HG02981 (cell line): ENCODE measurements around the gene ACP4.
"Not testable (repeated sequence)": the region's sequence is repeated elsewhere in the genome, so short reads cannot be mapped to it uniquely, and the experiment has no call there.

Experiments
- ATAC-seq: cut with Tn5 transposase; IDR thresholded peaks from one replicate; pipeline ENCODE4 v1.9.1; 2021; ENCODE audit warnings: mild to moderate bottlenecking, moderate library complexity; ENCODE audit not compliant: unreplicated experiment

Gene ACP4

DNA sequence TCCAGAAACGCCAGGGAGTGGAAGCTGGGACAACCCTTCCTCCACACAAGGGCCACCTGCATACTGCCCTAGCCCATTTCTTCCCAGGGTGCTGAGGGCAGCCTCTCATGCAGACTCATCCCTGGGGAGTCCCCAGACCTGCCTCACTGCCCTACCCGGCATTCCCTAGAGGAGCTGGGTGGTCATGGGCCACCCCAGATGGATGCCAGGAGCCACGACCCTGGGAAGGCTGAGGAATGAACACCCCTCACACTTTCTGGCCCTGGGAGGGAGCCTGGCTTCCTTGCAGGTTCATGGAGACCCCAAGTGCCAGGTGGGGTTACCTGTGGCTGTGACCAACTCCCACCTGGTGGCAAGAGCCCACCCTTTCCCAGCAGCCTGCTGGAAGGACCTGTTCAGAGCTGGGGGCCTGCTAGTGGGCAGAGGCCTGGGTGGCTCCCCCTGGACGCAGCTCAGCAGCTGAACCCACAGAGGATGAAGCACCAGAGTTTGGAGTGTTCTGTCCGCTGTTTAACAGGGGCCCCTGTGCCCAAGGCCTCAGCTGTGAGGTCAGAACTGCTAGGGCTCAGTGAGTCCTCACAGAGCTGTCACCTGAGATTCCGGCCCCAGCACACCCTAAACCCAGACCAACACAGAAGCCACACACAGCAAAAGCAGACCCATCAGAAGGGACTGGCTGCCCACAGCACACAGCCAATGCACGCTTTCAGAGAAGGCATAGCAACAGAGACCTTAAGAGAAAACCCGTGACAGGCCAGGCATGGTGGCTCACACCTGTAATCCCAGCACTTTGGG, 6.6 kb downstream of the ACP4 start:
- no peak for ATAC-seq

DNA sequence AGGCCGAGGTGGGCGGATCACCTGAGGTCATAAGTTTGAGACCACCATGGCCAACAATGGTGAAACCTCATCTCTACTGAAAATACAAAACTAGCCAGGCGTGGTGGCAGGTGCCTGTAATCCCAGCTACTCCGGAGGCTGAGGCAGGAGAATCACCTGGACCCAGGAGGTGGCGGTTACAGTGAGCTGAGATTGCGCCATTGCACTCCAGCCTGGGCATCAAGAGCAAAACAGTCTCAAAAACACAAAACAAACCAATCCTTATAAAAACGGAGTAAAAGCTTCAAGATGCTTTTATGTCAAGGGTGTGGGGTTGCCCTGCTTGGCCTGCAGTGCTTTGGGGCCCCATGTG, 7.2 kb downstream of the ACP4 start:
- no peak for ATAC-seq

DNA sequence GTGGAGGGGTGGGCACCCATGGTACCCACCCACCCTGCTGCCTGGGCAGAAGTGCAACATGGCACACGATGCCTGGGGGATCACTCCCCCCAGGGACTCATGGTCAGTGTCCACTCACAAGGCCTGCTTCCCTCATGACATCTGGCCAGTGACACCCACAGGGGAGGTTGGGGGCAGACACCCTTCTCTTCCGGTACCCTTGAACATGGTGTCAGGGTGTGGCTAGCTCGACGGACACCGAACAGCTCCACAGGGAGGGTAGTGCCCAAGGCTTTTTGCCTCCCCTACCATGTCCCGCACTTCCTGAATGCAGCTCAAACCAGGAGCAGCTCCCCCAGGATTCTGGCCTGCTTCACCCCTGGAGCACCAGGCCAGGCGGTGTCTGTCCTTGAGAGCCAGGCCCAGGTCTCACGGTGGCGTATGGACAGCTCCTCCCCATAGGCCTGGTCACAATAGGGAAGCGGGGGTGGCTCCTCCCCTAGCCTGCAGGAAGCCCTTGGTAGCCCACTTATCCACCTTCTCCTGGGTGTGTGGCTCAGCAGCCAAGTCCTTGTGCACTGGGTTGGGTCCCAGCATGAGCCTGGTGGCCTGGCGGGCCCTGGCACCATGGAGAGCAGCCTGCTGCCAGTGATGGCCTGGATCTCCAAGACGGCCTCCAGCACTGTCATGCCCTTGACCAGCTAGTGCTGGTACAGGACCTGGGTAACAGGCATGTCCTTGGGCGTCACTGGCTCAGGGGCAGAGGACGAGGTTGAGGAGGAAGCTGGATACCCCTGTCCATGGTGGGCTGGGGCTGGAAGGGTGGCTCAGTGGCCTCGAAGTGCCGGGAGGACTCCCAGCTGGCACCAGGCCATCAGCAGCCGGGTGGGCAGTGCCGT, 7.8 kb downstream of the ACP4 start:
- no peak for ATAC-seq

DNA sequence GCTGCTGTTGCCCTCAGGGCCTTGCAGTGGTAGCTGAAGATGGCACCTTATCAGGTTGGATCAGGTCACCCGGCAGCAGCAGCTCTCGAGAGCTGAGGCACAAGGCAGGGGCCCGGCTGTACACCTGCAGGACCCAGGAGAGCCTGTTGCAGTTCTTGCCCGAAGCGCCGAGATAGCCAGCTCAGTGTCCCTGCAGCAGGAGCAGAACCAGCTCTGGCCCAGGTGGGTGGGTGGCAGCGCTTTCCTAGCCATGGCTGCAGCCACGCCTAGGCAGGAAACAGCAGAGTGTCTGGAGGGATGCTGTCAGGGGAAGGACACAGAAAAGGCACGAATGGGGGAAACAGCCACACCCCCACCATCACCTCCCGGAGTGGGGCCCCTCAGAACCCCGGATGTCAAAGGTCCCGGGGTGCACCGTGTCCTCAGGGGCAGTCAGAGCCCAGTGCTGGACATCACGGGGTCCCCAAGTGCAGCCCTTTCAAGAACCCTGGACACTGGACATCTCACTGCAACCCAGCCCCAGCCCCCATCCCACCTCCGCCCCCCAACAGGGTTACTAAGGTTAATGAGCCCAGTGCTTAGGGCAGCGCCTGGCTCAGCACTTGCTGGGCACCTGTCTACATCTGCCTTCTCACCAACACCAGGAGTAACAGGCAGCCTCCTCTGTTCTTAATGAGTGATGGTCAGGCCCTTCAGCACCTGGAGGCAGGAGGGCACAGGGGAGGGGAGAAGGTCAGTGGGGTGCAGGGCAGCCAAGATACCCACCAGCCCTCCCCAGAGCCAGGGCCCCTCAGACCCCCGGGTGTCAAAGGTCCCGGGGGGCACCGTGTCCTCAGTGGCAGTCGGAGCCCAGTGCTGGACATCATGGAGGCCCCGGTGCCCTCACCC, 8.7 kb downstream of the ACP4 start:
- ATAC-seq: no peak

DNA sequence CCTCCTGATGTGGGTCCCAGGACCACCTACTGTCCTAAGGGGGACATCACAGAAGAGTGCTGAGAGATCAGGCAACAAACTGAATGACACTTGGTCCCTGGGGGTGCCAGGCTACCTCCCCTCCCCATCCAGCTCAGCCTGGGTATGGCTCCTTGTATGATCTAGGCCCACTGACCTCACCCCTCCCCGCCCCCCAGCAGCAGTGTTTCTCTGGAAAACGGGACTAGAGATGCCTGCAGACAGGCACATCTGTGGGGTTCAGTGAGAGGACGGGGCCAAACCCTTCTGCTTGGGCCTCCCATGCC, 9.3 kb downstream of the ACP4 start:
- no peak for ATAC-seq

DNA sequence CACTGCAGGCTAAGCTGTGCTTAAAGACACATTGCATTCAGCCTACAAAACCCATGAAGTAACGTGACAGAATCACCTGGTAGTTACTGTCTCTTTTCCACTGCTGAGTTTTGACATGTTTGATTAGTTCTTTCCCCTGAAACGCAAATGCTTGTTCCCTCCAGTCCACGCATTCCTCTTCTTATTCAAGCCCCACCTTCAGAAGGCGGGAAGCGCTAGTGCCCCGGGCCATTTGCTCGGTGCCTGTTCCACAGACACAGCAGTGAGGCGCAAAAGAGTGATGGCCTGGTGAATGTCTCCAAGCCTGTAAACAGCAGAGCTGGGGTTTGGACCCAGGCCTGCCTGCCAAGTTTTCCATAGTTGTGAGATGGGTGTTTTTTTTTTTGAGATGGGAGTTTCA, 10.9 kb downstream of the ACP4 start:
- no peak for ATAC-seq

DNA sequence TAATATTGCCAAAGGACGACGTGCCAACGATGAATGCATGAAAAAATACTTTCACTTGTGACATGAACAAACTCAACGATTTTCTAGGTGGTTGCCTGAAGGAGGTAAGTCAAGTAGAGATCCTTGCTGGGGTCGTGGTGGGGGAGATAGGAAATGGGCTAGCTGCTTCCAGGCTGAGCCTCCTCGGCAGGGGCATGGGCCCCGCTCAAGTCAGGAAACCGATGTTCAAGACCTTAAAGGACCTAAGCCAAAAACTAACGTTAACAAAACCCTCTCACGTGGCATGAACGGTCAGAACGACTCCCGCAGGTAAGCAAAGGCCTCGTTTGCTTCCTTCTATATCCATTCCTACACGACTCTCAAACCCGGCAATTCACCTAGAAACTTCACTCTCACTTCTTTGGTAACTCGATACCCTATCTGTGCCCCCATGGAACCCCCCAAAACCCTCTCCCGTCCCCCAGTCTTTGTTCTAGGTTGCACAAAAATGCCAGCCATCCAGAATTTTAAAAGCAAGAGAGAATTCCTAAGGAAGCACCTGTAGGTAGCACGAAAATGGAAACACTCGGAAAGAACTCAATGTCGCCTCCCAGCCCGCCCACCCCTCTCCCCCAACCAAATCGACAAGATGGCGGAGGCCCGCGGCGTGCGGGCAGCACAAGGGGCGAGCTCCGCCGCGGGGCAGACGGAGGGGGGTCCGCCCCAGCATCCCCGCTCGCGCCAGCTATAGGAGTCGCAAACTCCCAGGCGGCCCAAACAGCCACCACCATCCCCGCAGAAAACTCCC, 13.6 kb downstream of the ACP4 start:
- ATAC-seq: no peak

DNA sequence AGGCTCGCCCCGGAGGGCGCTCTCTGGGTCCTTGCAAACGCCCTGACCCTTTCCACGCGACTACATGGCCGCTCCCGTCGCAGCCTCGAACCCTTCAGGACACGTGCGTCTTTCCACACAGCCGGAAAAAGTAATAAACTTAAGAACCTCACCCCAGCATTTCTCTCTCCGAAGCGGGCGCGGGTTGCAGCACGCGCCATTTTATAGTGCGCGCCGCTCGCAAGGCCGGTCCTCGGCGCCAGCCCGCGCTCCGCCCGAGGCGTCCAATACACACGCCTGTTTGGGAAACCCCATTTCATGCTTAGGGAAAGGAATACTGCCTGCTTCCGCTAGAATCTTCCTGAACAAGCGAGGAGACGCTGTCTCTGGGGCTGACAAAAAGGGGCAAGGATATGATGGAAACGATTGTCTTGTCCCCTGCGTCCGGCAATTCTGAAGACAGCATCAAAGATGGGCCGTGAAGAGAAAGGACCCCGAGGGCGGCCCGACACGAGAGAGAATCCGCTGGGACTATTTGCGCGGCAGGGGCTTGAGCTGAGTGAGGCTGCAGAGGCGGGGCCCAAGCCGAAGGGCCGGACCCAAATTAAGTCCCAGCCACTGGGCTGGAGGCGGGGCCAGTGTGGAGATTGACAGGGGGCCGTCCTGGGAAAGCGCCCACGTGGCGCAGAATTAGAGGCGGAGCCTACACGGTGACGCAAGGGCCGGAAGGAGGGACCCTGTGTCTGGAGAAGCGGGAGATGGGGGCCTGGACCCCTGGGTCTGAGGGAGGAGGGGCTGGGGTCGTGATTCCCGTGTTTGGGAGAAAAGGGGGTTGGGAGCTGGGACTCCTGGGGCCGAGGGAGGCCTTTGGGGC, 14.4 kb downstream of the ACP4 start:
- peak; percentile 92 for ATAC-seq

DNA sequence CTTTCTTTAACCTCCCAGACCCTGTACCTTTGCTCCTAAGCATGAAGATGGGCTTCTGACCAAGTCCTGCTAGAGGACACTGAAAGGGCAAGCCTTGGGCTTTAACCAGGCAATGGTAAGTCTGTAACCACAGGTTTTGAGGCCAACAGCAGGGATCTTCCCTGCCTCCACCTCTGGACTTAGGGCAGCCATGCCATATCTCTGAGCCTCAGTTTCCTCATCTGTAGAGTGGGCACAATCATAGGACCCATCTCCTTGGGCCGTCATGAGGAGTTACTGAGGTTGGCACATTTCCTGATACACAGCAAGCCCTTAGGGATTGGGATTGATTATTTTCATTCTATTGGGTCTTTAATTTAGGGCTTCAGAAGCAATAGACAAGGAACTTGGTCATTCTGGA, 18.6 kb downstream of the ACP4 start:
- ATAC-seq: no peak

DNA sequence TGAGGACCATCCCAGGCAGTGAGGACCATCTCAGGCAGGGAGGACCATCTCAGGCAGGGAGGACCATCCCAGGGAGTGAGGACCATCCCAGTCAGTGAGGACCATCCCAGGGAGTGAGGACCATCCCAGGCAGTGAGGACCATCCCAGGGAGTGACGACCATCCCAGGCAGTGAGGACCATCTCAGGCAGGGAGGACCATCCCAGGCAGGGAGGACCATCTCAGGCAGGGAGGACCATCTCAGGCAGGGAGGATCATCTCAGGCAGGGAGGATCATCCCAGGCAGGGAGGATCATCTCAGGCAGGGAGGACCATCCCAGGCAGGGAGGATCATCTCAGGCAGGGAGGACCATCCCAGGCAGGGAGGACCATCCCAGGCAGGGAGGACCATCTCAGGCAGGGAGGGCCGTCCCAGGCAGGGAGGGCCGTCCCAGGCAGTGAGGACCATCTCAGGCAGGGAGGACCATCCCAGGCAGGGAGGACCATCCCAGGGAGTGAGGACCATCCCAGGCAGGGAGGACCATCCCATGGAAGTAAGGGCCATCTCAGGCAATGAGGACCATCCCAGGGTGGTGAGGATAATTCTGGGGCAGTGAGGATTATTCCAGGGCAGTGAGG, 21.5 kb downstream of the ACP4 start:
- not testable (repeated sequence) for ATAC-seq

DNA sequence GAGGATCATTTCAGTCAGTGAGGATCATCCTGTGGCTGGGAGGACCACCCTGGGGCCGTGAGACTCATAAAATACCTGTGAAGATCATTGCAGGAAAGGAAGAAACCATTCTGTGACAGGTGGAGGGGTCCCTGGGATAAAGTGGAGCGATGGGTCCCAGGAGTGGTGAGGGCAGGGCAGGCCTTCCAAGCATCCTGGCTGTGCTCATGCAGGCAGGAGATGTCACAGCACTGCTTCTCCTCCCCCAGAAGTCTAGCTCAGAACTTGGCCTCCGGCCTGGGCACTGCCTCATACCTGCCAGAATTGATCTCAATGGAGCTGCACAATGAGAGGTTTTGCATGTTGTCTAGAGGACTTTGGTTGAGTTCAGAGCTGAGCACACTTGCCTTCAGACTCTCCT, 22.3 kb downstream of the ACP4 start:
- ATAC-seq: no peak

DNA sequence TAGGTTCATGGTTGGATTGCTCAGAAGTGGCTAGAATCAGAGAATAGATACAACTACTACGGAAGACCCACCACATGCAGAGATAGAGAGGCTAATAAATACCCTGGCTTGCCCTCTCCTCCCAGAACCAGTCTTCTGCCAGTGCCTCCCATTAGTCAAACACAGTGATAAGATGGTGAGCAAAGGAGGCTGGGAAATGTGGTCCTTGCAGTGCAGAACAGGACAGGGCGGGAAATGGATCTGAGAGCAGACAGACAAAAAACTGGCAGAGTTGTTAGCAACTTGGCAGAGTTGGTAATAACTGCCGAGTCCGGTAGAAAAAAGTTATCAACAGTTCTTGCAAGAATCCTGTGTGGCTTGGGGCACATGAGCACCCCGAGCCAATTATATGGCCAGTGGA, 24.7 kb downstream of the ACP4 start:
- ATAC-seq: no peak

DNA sequence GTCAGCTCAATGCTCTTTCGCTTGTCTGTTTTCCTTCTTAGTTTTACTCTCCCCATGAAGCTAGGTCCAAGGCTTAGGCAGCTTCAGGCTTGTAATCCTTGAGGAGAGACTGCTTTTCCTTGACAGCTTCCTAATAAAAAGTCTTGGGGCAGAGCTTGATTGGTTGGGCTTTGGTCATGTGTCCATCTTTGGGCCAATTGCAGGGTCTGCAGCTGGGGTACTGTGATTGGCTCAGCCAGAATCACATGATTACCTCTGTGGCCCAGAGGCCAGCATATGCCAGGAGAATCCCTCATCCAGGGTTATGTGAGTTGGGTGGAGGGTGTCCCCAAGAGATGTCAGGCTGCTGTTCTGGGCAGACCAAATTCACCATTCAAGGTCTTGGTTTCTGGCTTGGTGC, 25.2 kb downstream of the ACP4 start:
- no peak for ATAC-seq

DNA sequence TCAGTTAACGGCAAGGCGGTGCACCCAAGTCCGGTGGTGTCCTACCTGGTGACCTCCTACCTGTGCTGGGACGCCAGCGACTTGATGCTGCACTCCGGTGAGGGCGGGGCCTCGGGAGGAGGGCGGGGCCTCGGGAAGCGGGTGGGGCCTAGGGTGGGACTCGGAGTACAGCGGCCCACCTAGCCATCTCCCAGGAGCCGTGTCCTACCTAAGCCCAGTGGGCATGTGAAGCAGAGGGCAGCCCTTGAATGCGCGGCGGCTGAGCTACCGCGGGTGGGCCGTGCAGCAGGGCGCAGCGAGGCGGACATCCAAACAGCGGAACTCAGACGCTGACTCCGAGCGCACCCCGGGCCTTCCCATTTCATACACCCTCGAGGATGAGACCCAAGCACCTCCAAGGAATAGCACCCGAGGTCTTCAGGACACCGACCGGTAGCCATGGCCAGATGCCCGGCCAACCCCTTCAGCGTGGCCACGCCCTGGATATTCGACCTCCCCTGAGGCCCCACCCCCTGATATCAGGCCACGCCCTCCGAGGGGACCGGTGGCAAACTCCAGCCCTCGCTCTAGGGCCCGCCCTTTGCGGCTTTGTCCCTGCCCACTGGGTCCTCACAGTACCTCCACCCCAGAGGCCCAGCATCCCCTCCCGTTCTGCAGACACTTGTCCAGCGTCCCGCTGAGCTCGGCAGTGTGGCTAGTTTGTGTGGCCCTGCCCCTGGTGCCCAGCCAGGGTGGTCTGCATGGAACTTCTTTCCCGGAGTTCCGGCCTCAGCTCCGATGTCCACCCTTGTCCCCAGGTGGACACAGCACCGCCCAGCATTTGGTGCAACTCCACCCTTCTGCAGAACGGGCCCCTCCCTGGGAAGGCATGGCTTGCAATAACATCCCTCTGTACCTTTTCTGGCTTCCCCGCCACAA, 28.0 kb downstream of the ACP4 start:
- ATAC-seq: peak; percentile 62

DNA sequence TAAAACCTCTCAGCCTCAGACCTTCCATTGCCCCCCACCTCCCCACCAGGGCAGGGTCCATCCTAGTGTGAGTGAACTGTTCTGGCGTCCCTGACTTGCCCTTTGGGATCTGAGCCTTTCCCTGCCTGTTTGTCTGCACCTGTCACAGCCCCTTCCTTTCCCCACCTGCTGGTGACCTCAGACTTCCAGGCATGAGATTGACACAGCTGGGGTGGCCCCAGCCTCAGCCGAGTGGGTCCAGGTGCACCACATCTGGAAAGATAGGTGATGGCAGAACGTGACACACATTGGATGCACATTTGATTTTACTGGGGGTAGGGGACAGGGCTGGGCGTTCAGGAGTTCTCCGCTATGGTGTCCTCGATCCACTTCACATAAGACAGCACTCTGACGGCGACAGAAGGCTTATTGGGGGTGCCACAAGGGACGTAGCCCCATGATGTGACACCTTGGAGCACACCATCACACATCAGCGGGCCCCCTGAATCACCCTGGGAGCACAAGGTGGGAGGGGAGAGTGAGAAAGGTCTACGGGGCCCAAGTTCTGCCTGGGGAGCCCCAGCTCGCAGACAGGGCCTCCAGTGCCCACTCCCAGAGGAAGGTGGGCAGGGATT, 28.8 kb downstream of the ACP4 start:
- ATAC-seq: no peak

DNA sequence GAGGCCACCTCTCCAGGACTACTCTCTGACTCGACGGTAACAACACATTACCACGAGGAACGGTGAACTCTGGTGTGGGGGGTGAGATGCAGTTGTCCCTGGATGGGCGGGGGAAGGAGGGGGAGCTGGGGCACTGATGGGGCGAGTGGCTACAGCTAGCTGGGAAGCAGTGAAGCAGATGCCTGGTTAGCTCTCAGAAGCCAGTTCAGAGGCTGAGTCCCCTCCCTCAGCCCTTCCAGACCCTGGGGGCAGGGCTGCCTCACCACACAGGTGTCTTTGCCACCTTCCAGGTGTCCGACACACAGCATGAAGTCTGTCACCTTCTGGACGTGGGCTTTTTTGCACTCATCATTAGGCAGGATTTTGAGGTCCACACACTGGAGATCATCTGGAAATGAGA, 29.4 kb downstream of the ACP4 start:
- ATAC-seq: no peak

DNA sequence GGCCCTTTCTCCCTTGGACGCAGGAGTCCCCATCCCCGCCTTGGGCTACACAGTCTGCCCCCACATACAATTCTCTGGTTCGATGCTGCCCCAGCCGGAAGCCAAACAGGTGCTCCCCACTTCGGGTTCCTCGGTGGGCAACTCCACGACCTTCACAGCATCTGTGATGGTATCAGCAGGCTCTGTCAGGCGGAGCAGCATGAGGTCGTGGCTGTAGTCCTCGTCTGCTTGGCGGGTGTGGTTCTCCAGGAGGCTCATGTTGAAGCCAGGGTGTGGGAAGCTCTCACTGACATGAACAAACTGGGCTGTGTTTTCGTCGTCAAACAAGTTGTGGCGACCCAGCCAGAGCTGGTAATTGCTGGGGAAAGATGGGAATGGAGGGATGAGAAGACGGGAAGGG, 29.9 kb downstream of the ACP4 start:
- no peak for ATAC-seq
